Natural killer cell (primary cell): ENCODE results near the gene SPDYC. TPM values are rescaled to one million over a fixed set of nuclear protein-coding genes. Genes with fewer than 3 reads are reported as not detected.
"Not testable (repeated sequence)": the region's sequence is repeated elsewhere in the genome, so short reads cannot be mapped to it uniquely, and the experiment has no call there.

ENCODE experiments used
- ATAC-seq, 3 donors: fragments of 150-1000 bp in 2 of 3; fragments of 200-7000 bp in 1 of 3; cut with Tn5 transposase; 1 replicate in 1 of 3; 2 replicates in 2 of 3; pipeline ENCODE4 v1.10.0; 2021; ENCODE audit warnings: mild to moderate bottlenecking in 2 of 3, moderate library complexity in 2 of 3
- DNase-seq, 2 donors: peaks; one replicate each; pipeline versions ENCODE4 v3.0.0 to v3.0.0-alpha.2; 2013 to 2021; ENCODE audit warnings: mixed read lengths in 1 of 2
- H3K27ac ChIP-seq: one replicate; pipeline ENCODE4 v1.5.1; 2013; ENCODE audit warnings: mild to moderate bottlenecking, low read length
- H3K27me3 ChIP-seq: one replicate; pipeline ENCODE4 v1.6.1; 2013; ENCODE audit warnings: low read length; ENCODE audit not compliant: control insufficient read depth, insufficient read depth
- H3K36me3 ChIP-seq: one replicate; pipeline ENCODE4 v1.6.1; 2013; ENCODE audit warnings: low read length; ENCODE audit not compliant: control insufficient read depth, insufficient read depth
- H3K4me1 ChIP-seq: one replicate; pipeline ENCODE4 v1.6.1; 2013; ENCODE audit warnings: low read length; ENCODE audit not compliant: control insufficient read depth, insufficient read depth
- H3K4me3 ChIP-seq: one replicate; pipeline ENCODE4 v1.5.1; 2013; ENCODE audit warnings: low read length
- H3K9me3 ChIP-seq: one replicate; pipeline ENCODE4 v1.6.1; 2013; ENCODE audit warnings: low read length; ENCODE audit not compliant: control insufficient read depth, insufficient read depth
- H3K27ac Mint-ChIP-seq, 2 donors: one replicate each; pipeline ENCODE4 v1.8.0; 2022; ENCODE audit warnings: mild to moderate bottlenecking in 2 of 2, mixed read lengths in 2 of 2, moderate library complexity in 1 of 2
- H3K27me3 Mint-ChIP-seq, 2 donors: one replicate each; pipeline ENCODE4 v1.8.0; 2022; ENCODE audit warnings: low read depth in 2 of 2, mixed read lengths in 2 of 2
- H3K36me3 Mint-ChIP-seq: one replicate; pipeline ENCODE4 v1.8.0; 2022; ENCODE audit warnings: mixed read lengths
- H3K4me1 Mint-ChIP-seq, 2 donors: one replicate each; pipeline ENCODE4 v1.8.0; 2022; ENCODE audit warnings: mixed read lengths in 2 of 2
- H3K4me3 Mint-ChIP-seq: one replicate; pipeline ENCODE4 v1.8.0; 2022; ENCODE audit warnings: mild to moderate bottlenecking, moderate library complexity, mixed read lengths
- H3K9me3 Mint-ChIP-seq, 2 donors: one replicate each; pipeline ENCODE4 v1.8.0; 2022; ENCODE audit warnings: mixed read lengths in 2 of 2
- CTCF ChIP-seq: fragments of 200-600 bp; IDR thresholded peaks from one replicate; pipeline ENCODE4 v1.8.0; 2022; ENCODE audit warnings: antibody characterized with exemption
- WGBS: methylation state at CpG from one replicate; pipeline ENCODE4 v1.1.7; 2013; ENCODE audit warnings: missing lambda C conversion rate; ENCODE audit not compliant: insufficient coverage; 5-methylcytosine and 5-hydroxymethylcytosine counted together
- intact Hi-C: fragments of 100-400 bp; cut with micrococcal nuclease; formaldehyde crosslinking; loops from one replicate; pipeline ENCODE4 v1.14.2; 2022
- total RNA-seq, 4 donors: library from RNA; stranded (reverse); fragments of 120-200 nt in 1 of 4; gene quantifications; one replicate each; pipeline versions ENCODE4 v1.2.3 to v1.2.4, GENCODE V29; 2013 to 2022

The SPDYC gene
- total RNA-seq, 3 donors from 2014 or later (not counting 1 experiment from before 2014, with no cell fraction given) = not detected

- Mint-ChIP-seq H3K36me3 (no peaks in the 10 kb centered on the region), H3K27me3 (peaks cover 6 to 14% of the 10 kb centered on the region in 2 donors), H3K4me1 (no peaks in the 10 kb centered on the region), H3K4me3 (no peak overlapping the region), H3K9me3 (no peaks in the 10 kb centered on the region), H3K27ac (no peak overlapping the region)
- Histone ChIP-seq H3K4me3 (no peak overlapping the region), H3K27me3 (no peaks in the 10 kb centered on the region), H3K36me3 (no peaks in the 10 kb centered on the region), H3K9me3 (no peaks in the 10 kb centered on the region), H3K27ac (no peak overlapping the region), H3K4me1 (no peaks in the 10 kb centered on the region)
- no CpG with 5 or more reads among the region's 2 CpGs for WGBS
- intact Hi-C loops = no loop called here
- ATAC-seq = no peak
- DNase-seq = no peak
- no peak for TF ChIP-seq CTCF
These were observed 22.5 kb upstream of the SPDYC start for GRCh38 chr11:65147352-65148075.

DNA sequence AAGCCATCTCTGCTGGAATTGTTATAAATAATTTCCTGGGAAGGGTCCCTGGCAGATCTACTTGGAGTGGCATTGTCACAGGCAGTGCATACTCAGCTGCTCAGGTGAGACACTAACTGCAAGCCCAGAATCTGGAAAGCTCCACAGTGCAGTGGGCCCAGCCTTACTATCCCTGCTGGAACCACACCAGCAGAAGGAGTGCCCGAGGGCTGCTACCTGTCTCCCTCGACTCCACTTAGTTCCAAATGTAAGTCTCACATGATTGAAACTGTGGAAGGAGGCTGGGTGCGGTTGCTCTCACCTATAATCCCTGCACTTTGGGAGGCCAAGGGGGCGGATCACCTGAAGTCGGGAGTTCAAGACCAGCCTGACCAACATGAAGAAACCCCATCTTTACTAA lies 21.4 kb upstream of the SPDYC start:
- H3K9me3 Mint-ChIP-seq = no peaks in the 10 kb centered on the region
- intact Hi-C loops = no loop called here

DNA sequence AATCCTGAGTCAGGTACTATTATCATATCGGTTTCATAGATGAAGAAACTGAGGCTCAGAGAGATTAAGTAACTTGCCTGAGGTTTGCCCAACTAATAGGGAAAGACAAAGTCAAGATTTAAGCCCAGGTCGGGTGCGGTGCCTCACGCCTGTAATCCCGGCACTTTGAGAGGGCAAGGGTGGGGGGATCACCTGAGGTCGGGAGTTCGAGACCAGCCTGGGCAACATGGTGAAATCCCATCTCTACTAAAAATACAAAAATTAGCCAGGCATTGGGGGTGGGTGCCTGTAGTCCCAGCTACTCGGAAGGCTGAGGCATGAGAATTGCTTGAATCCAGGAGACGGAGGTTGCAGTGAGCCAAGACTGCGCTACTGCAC lies 19.9 kb upstream of the SPDYC start:
- H3K9me3 ChIP-seq, intact Hi-C loops, H3K4me3 ChIP-seq, H3K27me3 ChIP-seq, H3K27ac Mint-ChIP-seq, DNase-seq, H3K9me3 Mint-ChIP-seq, H3K27ac ChIP-seq, H3K36me3 ChIP-seq, H3K36me3 Mint-ChIP-seq, H3K4me1 ChIP-seq, ATAC-seq, H3K27me3 Mint-ChIP-seq, H3K4me1 Mint-ChIP-seq, H3K4me3 Mint-ChIP-seq: not testable (repeated sequence)
- 84% methylated on average over 10 of the region's 10 CpGs for WGBS

More for the DNA sequence above, 21.4 kb upstream of the SPDYC start:
- Mint-ChIP-seq H3K27me3 (peaks cover 2 to 14% of the 10 kb centered on the region in 2 donors), H3K4me1 (no peaks in the 10 kb centered on the region), H3K4me3 (no peak overlapping the region), H3K27ac (no peak overlapping the region), H3K36me3 (no peaks in the 10 kb centered on the region)
- no peak for DNase-seq
- ATAC-seq = no peak
- no peak for TF ChIP-seq CTCF
- H3K9me3 ChIP-seq = no peaks in the 10 kb centered on the region
- no peaks in the 10 kb centered on the region for H3K36me3 ChIP-seq
- no peak overlapping the region for H3K27ac ChIP-seq
- H3K27me3 ChIP-seq = no peaks in the 10 kb centered on the region
- no peak overlapping the region for H3K4me3 ChIP-seq
- H3K4me1 ChIP-seq = no peaks in the 10 kb centered on the region
- WGBS = 86% methylated on average over 5 of the region's 5 CpGs

GRCh38 chr11:65150509-65151299 lies 19.3 kb upstream of the SPDYC start:
- Histone ChIP-seq H3K27me3 (no peaks in the 10 kb centered on the region), H3K4me3 (no peak overlapping the region), H3K4me1 (no peaks in the 10 kb centered on the region), H3K27ac (no peak overlapping the region), H3K36me3 (no peaks in the 10 kb centered on the region), H3K9me3 (no peaks in the 10 kb centered on the region)
- DNase-seq (peak in 1 of 2 donors; percentile 20), ATAC-seq (peak in 2 of 3 donors; percentile 47 to 53)
- Mint-ChIP-seq H3K27ac (no peak overlapping the region), H3K4me3 (no peak overlapping the region), H3K4me1 (no peaks in the 10 kb centered on the region), H3K27me3 (peaks cover 2 to 7% of the 10 kb centered on the region in 2 donors), H3K36me3 (no peaks in the 10 kb centered on the region), H3K9me3 (no peaks in the 10 kb centered on the region)
- no peak for TF ChIP-seq CTCF
- intact Hi-C loops = no loop called here
- WGBS = 32% methylated on average over 10 of the region's 12 CpGs
